Suppressor macrophage (primary cell): ENCODE results near the gene RAB28.

Source experiments
- DNase-seq, 4 experiments: peaks; one replicate each; pipeline ENCODE4 v3.0.0-alpha.2; 2020 to 2022

Gene RAB28

DNA sequence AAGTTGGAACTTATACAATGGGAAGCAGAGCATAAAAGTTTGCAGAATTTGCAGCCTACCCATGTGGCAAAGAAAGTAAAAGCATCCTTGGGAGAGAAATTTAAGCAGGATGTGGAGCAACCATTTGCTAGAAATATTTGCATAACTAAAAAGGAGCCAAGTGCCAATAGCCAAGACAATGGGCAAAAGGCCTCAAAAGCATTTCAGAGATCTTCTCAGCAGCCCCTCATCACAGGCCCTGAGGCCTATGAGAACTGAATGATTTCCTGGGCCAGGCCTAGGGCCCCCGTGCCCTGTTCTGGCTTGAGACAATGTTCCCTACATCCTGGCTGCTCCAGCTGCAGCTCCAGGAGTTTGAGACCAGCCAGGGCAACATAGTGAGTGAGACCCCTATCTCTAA lies 25.3 kb upstream of the RAB28 start:
- no peak for DNase-seq

DNA sequence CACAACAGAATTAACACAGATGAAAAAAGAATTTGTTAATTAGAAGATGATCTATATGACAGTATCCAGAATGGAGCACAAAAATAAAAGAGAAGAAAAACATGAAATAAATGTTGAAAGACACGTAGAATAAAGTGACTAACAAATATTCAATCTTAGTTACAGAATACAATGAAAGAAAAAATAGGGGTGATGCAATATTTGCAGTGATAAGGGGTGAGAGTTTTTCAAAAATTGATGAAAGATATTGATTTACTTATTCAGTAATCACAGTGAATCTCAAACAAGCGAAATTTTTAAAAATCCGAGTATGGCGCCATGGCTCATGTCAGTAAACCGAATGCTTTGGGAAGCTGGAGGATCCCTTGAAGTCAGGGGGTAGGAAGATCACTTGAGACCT lies 20.2 kb upstream of the RAB28 start:
- no peak for DNase-seq

DNA sequence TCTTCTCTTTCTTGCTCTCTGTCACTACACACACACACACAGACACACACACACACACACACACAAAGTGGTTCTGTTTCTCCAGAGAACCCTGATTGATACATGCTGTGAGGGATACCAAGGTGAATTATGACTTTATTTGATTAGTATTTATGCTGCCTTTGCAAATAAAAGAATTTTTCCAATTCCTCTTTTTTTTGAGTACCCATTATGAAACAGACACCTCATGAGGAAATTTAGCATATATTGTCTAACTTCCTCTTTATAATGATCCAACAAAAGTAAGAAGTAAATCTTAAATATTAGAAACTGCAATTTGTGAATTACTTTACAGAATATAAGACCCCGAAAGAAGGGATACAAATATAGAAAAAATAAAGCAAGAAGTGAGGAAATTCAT lies 14.3 kb upstream of the RAB28 start:
- DNase-seq: peak in 2 of 4 experiments; percentile 73 to 77

- no peak for DNase-seq
These were observed 12.5 kb upstream of the RAB28 start for GRCh38 chr4:13496605-13497004.

DNA sequence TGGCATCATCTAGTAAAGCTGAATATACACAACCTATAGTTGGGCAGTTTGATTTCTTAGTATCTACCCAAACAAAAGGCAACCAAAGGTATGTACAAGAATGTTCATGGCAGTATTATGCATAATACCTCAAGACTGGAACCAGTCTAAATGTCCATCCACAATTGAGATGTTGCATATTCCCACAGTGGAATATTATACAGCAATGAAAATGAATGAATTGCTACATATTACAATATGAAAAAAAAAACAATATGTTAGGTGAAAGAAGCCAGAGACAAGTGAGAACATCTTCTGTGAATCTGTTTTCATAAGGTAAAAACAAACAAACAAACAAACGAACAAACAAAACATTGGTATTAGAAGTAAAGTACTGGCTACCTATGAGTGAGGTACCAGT lies 11.6 kb upstream of the RAB28 start:
- DNase-seq: no peak

DNA sequence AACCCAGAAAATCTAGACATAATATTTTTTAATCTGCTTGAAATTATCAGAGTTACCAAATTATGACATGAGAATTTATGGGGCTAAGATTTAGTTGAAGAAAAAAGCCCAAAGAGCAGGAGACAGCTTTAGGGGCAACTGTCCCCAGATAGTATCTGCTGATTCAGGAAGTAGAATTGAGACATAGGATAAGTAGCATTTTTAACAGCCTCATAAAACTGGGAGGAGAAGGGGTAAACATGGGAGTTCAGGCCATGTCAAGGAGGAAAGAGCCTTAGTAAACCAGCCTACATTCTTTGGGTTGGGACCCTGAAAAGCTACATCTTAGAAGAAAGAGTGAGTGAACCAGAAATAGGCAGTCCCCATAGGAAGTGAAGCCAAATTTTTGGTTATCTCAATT lies 9.7 kb upstream of the RAB28 start:
- no peak for DNase-seq

- peak; percentile 12 to 55 (median 46) for DNase-seq
These were observed 8.6 kb upstream of the RAB28 start for GRCh38 chr4:13492747-13493146.

- no peak for DNase-seq
These were observed 645 bp upstream of the RAB28 start for GRCh38 chr4:13484749-13485221.

GRCh38 chr4:13483768-13484121 lies 395 bp downstream of the RAB28 start:
- DNase-seq: peak; percentile 33 to 62 (median 54)

DNA sequence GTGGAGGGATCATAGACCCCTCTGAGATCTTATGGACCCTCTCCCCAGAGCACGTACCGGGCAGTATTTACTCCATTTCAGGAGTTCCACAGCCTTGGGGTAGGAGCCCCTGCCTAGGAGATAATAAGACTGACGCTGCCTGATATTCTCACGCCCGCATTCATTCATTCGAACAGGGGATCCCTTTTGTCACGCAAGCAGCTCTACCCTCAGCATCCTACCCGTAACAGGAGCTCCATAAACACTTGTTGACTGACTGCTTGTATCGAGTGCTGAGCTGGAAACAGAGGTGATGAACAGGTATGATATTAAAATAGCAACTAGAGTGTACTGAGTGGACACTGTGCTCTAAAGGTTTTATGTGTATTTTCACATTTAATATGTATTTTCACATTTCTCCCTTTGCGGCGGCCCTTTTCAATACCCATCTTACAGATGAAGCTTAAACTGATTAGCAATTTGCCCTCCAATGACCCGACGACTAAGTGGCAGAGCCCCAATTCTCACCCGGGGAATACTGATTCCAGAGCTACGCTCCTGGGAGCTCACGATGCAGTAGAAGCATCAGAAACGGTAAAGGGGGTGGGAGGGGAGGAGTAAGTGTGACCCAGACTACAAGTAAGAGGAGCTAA lies 888 bp downstream of the RAB28 start:
- DNase-seq: no peak

DNA sequence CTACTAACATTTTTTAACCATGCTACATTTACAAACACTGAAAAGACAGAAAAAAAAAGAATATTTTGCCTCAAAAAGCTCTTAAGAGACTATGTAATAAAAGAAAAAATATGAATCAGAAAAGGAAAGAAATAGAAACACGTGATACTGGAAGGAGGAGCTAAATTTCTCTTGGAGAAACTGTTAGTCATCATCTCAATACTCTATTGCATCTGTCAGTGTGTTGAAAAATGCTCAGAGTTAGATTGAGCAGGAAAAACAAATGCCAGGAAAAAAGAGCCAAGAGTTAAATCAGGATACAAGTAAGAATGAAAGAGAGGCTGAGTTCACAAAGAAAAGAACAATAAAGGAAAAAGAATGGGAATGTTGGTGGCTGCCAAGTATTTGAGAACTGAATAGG lies 2.6 kb downstream of the RAB28 start:
- peak in 2 of 4 experiments; percentile 49 to 51 for DNase-seq

GRCh38 chr4:13478707-13479106 lies 5.4 kb downstream of the RAB28 start:
- no peak for DNase-seq

- DNase-seq: no peak
These were observed 6.0 kb downstream of the RAB28 start for GRCh38 chr4:13478131-13478530.

- DNase-seq: peak in 2 of 4 experiments; percentile 12 to 20
These were observed 7.2 kb downstream of the RAB28 start for GRCh38 chr4:13476915-13477314.

DNA sequence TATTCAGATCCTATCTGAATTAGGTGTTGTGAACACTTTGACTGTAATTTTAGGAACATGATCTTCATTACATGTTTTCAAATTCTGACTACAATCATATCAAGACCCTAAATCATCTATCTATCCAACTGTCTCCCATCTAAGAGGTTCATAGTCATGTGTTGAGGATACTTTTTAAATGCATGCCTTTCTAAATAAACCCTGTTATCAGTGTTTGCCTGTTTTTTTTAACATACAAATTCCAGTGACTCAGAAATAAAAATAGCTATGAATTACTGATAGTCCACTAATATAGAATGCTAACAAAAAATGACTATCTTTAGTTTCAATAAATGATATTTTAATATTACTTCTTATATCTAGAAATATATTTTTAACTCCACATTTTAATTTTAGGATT lies 8.0 kb downstream of the RAB28 start:
- DNase-seq: no peak

GRCh38 chr4:13471400-13471799 lies 12.7 kb downstream of the RAB28 start:
- DNase-seq: no peak

GRCh38 chr4:13470379-13470778 lies 13.8 kb downstream of the RAB28 start:
- DNase-seq: no peak

- no peak for DNase-seq
These were observed 19.2 kb downstream of the RAB28 start for GRCh38 chr4:13464973-13465372.

- no peak for DNase-seq
These were observed 19.6 kb downstream of the RAB28 start for GRCh38 chr4:13464543-13464942.

DNA sequence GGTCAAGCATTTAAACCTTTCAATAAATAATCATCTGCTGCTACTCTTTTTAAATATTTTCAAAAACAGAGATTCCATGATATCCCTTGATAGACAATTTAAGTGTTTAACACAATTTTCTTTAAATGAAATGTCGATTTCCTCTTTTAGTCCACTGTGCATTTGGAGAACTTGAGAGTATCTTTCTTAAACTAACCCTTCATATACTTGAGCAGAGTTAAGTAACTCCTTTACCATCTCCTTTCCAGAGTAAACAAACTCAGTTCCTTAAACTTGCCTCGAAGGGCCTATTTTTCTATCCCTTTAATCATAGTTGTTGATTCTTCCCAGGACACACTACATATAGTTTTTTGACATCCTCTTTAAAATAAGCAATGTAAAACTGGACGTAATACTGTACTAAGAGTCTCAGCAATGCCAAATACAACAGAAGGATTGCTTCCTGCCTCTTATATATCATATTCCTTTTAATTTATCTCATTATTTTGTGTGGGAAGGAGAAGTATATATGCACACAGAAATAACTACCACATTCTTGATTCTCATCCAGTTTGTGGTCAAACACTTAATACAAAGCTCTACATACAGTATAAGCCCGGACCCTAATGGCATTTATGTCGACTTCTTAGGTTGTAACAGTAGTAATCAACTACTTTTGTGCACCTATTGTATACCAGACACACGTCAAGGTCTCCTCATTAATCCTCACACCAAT lies 22.8 kb downstream of the RAB28 start:
- peak in 2 of 4 experiments; percentile 39 to 52 for DNase-seq

- no peak for DNase-seq
These were observed 28.7 kb downstream of the RAB28 start for GRCh38 chr4:13455411-13455810.

DNA sequence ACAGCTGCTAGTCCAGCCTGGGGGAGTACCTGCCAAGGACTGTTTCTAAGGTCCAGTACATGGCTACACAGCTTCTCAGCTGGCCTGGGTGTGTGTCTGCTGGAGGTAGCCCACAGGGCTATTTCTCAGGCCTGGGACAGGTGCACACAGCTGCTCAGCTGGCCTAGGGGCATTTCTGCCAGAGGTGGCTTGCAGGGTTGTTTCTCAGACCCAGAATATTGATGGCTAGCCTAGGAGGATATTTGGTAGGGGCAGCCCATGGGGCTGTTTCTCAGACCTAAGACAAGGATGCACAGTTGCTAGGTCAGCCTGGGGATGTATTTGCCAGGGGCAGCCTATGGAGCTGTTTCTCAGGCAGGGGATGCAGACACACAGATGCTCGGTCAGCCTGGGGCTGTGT lies 29.4 kb downstream of the RAB28 start:
- DNase-seq: no peak

DNA sequence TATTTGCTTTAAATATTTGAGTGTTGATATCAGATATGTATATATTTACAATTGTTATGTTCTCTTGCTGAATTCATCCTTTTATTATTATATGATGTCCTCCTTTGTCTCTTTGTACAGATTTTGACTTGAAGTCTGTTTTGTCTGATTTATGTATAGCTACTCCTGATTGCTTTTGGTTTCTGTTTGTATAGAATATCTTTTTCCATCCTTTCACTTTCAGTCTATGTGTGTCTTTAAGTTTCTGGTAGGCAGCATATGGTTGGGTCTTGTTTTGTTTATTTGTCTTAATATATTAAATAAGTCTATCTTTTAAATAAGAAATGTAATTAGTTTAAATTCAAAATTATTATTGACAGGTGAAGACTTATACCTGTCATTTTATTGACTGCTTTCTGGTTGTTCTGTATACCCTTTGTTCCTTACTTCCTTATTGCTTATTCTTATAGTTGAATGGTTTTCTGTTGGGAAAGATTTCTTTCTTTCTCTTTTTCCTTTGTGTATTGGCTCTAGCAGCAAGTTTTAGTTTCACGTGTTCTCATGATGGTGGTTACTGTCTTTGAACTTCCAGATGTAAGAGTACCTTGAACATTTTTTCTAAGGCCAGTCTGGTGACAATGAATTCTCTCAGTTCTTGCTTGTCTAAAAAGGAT lies 31.1 kb downstream of the RAB28 start:
- DNase-seq: no peak

- no peak for DNase-seq
These were observed 34.5 kb downstream of the RAB28 start for GRCh38 chr4:13449590-13449989.
